Ovary (tissue), 3 donors: ENCODE data around the gene LRP1B.

Experiments
- EP300 ChIP-seq: sonication (generic); formaldehyde crosslinking; IDR thresholded peaks from one replicate; pipeline ENCODE4 v1.6.1; 2017; ENCODE audit warnings: antibody characterized with exemption
- TF ChIP-seq, protein P1 (sequence below), 3 donors: fragments of 450-650 bp in 2 of 3; fragments of 200-600 bp in 1 of 3; IDR thresholded peaks; one replicate each; pipeline versions ENCODE4 v1.5.1 to v1.8.0; 2016 to 2022; ENCODE audit warnings: antibody characterized with exemption in 3 of 3, mild to moderate bottlenecking in 1 of 3
- donor health status: DM: no; HTN: no; CAD: no.

DNA sequence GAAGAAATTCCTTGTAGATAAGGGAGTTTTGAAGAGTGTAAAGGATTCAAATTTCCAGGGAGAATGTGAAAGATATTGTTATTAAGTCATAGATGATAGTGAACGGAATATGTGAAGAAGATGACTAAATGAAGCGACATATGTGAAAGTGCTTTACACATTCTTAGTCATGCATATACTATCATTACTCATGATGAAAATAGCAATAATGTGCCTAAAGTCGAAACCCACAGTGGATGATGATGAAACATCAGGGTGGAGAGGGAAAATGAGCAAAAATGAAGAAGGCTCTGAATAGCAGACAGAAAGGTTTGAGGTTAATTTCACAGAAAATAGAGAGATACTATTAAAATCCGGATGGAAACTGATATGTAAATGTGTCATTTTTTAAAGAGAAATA, 1237.1 kb downstream of the LRP1B start:
- TF ChIP-seq, protein P1, sequence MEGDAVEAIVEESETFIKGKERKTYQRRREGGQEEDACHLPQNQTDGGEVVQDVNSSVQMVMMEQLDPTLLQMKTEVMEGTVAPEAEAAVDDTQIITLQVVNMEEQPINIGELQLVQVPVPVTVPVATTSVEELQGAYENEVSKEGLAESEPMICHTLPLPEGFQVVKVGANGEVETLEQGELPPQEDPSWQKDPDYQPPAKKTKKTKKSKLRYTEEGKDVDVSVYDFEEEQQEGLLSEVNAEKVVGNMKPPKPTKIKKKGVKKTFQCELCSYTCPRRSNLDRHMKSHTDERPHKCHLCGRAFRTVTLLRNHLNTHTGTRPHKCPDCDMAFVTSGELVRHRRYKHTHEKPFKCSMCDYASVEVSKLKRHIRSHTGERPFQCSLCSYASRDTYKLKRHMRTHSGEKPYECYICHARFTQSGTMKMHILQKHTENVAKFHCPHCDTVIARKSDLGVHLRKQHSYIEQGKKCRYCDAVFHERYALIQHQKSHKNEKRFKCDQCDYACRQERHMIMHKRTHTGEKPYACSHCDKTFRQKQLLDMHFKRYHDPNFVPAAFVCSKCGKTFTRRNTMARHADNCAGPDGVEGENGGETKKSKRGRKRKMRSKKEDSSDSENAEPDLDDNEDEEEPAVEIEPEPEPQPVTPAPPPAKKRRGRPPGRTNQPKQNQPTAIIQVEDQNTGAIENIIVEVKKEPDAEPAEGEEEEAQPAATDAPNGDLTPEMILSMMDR (IDR thresholded peaks at IDR 0.05): no peak
- TF ChIP-seq EP300: no peak
